HTR-8/SVneo (cell line): ENCODE results near the gene AMBRA1.

Experiments used
- DNase-seq: peaks from one replicate; pipeline ENCODE4 v3.0.0; 2011; ENCODE audit warnings: low spot score, mixed read lengths; ENCODE audit not compliant: insufficient read length
- FAIRE-seq: peaks from 2 replicates; lab custom pipeline; 2011; peaks lifted over from hg19 to GRCh38; lab: Jason Lieb, UNC

Gene AMBRA1

GRCh38 chr11:46593550-46594373, at the start of gene AMBRA1:
TSS of gene AMBRA1 (minus strand) at chr11:46594023. CDS start at chr11:46548380, 45,643 bp downstream.
- peak; percentile 80 for DNase-seq
- no peak for FAIRE-seq

GRCh38 chr11:46643531-46643930, 49.7 kb upstream of the AMBRA1 start:
- no peak for DNase-seq

GRCh38 chr11:46642627-46643335, 49.0 kb upstream of the AMBRA1 start:
- no peak for DNase-seq
- FAIRE-seq, result no peak

More at GRCh38 chr11:46643531-46643930, 49.7 kb upstream of the AMBRA1 start:
- FAIRE-seq, result no peak

GRCh38 chr11:46641639-46642038, 47.8 kb upstream of the AMBRA1 start:
- DNase-seq (no peak), FAIRE-seq (no peak)

- FAIRE-seq, result no peak
Measured at GRCh38 chr11:46640036-46640788, 46.4 kb upstream of the AMBRA1 start.

GRCh38 chr11:46639197-46639839, 45.5 kb upstream of the AMBRA1 start:
- DNase-seq (no peak), FAIRE-seq (no peak)

More at GRCh38 chr11:46640036-46640788, 46.4 kb upstream of the AMBRA1 start:
- no peak for DNase-seq

GRCh38 chr11:46637546-46637945, 43.7 kb upstream of the AMBRA1 start:
- no peak for FAIRE-seq
- DNase-seq, result no peak

GRCh38 chr11:46635557-46636139, 41.8 kb upstream of the AMBRA1 start:
- FAIRE-seq, result no peak
- no peak for DNase-seq

GRCh38 chr11:46633291-46634217, 39.7 kb upstream of the AMBRA1 start:
- no peak for DNase-seq
- FAIRE-seq, result no peak

- DNase-seq (no peak), FAIRE-seq (no peak)
Measured at GRCh38 chr11:46632502-46632901, 38.7 kb upstream of the AMBRA1 start.

GRCh38 chr11:46631676-46632075, 37.9 kb upstream of the AMBRA1 start:
- DNase-seq, result no peak
- FAIRE-seq, result no peak

- no peak for DNase-seq
- FAIRE-seq, result no peak
Measured at GRCh38 chr11:46630237-46630636, 36.4 kb upstream of the AMBRA1 start.

GRCh38 chr11:46628961-46629360, 35.1 kb upstream of the AMBRA1 start:
- no peak for DNase-seq

GRCh38 chr11:46625406-46625805, 31.6 kb upstream of the AMBRA1 start:
- FAIRE-seq (no peak), DNase-seq (no peak)

More at GRCh38 chr11:46628961-46629360, 35.1 kb upstream of the AMBRA1 start:
- no peak for FAIRE-seq

- FAIRE-seq, result no peak
- no peak for DNase-seq
Measured at GRCh38 chr11:46618837-46619236, 25.0 kb upstream of the AMBRA1 start.

- DNase-seq (no peak), FAIRE-seq (no peak)
Measured at GRCh38 chr11:46617972-46618314, 24.1 kb upstream of the AMBRA1 start.

- peak; percentile 91 for DNase-seq
- peak; percentile 82 for FAIRE-seq
Measured at GRCh38 chr11:46617134-46617971, 23.5 kb upstream of the AMBRA1 start, which contains the start of the genes ATG13 and HARBI1. TSS of gene ATG13 (plus strand) at chr11:46617553. CDS start at chr11:46644292, 26,739 bp downstream. TSS of gene HARBI1 (minus strand) at chr11:46617227. CDS start at chr11:46616237, 990 bp downstream.
